C4-2B (cell line): ENCODE data around the gene LARGE1.

Source experiments
- H3K27ac ChIP-seq: fragments of 450-650 bp; 2 replicates; pipeline ENCODE4 v1.5.1; 2017
- ZFX ChIP-seq: fragments of 450-650 bp; IDR thresholded peaks from 2 replicates; pipeline ENCODE4 v1.6.1; 2017
- TF ChIP-seq, protein P1 (sequence below): fragments of 450-650 bp; conservative IDR thresholded peaks from 2 replicates; pipeline ENCODE4 v1.5.1; 2017; ENCODE audit warnings: mild to moderate bottlenecking

Gene LARGE1

DNA sequence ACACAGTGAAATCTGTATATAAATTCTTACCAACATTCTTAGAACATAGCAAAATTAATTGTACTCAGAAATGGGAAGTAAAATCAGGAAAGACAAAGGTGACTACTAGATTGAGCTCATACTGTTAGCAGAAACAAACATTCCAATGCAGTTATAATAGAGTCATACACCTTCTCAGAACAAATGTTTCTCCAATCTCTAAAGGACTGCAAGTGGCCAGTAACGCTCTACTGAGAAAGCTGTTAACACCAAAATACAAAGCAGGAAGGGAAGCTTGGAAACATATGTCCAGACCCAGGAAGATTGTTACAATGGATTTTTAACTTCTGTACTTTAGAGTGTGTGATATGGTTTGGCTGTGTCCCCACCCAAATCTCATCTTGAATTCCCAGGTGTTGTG, 341.5 kb downstream of the LARGE1 start:
- no peak overlapping the region for H3K27ac ChIP-seq
- TF ChIP-seq, protein P1, sequence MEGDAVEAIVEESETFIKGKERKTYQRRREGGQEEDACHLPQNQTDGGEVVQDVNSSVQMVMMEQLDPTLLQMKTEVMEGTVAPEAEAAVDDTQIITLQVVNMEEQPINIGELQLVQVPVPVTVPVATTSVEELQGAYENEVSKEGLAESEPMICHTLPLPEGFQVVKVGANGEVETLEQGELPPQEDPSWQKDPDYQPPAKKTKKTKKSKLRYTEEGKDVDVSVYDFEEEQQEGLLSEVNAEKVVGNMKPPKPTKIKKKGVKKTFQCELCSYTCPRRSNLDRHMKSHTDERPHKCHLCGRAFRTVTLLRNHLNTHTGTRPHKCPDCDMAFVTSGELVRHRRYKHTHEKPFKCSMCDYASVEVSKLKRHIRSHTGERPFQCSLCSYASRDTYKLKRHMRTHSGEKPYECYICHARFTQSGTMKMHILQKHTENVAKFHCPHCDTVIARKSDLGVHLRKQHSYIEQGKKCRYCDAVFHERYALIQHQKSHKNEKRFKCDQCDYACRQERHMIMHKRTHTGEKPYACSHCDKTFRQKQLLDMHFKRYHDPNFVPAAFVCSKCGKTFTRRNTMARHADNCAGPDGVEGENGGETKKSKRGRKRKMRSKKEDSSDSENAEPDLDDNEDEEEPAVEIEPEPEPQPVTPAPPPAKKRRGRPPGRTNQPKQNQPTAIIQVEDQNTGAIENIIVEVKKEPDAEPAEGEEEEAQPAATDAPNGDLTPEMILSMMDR, result no peak
- TF ChIP-seq ZFX, result no peak

DNA sequence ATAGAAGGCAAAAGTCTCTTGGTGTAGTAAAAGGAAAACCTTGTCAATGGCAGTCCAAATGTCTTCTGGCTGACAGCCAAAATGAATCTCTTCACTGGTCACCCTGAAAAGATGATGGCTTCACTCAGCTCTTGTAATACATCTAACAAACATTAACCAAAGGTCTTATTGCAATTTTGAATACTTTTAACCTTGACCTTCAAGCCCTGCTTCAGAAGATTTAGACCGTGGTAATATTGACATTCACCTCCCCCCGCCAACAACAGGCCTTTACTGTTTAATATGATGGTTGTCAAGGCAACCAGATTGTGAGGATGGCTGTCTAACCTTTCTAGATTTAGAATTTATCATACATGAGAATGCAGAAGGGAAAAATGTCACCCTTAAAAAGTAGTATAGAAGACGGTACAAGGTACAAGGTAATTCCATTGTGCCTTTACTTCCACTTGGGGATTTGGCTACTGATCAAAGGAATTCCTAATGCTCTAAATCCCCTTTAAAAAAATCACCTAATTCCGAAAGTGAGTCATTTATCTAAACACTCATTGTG, 342.3 kb downstream of the LARGE1 start:
- TF ChIP-seq ZFX, result no peak
- TF ChIP-seq, protein P1, result no peak
- H3K27ac ChIP-seq, result no peak overlapping the region

DNA sequence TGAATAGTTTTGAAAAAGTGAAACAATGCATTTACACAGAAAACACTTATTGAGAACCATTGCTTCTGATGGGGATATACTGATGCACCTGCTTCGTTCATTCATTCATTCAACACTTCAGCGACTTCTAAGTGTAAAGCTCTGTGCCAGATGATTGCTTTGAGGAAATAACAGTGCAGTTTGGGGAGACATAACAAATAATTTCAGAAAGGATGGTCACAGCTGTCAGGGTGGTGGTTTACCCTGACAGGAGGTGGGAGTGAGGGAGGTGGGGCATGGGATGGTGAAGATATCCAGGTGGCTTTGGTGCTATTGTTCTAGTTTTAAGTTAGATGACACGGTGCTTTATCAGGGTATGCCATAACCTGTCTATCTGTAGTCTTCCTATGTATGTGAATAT, 344.1 kb downstream of the LARGE1 start:
- TF ChIP-seq ZFX, result no peak
- TF ChIP-seq, protein P1, result no peak
- H3K27ac ChIP-seq, result no peak overlapping the region

DNA sequence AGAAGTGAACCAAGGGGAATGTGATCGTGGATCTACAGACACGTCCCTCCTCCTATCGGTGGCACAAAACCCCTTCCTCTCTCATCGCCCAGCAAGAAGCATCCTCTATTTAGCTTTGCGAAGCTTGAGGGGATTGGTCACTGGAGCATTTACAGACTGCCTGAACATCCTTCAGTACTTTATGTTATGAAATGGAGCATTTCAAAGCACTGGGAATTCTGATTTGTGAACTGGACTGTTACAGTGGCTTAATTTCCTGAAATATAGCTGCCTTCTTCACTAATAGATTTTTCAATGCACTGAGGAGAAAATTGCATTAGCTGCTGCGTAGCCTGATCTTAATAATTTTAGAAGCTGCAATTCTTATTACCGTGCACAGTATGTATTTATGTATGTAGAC, 344.5 kb downstream of the LARGE1 start:
- H3K27ac ChIP-seq, result no peak overlapping the region
- TF ChIP-seq ZFX, result no peak
- TF ChIP-seq, protein P1, result no peak

DNA sequence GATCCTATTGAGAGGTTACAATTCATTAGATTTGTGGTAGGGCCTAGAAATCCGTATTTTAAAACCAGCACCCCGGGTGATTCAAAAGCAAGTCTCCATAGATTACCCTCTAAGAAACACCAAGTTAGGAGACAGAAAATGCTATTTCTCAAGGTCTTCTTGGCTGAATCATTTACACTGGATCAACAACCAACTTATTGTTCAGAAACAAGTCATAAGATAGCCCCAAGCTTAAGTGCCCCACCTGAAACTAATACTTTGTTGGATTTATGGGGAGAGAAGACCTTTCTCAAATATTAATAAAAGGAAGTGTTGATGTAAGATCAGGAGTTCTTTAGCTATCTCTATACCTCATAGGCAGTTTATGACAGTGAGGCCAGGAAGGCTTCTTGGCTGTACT, 345.2 kb downstream of the LARGE1 start:
- TF ChIP-seq, protein P1, result no peak
- no peak for TF ChIP-seq ZFX
- no peak overlapping the region for H3K27ac ChIP-seq

DNA sequence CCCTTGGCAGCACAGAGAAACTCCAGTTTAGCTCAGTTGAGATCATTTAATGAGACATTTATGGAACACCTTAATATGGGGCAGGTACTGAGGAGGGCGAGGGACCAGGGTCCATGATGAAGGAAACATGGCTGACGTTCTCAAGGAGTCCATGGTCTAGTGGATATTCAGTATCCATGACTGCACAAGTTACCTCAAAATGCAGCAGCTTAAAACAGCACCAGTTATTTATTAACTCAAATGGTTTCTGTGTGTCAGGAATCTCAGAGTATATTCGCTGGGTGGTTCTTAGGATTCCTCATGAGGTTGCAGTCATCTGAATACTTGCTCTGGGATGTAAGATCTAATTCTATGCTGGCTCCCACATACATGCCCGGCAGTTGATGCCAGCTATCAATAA, 346.8 kb downstream of the LARGE1 start:
- no peak overlapping the region for H3K27ac ChIP-seq

DNA sequence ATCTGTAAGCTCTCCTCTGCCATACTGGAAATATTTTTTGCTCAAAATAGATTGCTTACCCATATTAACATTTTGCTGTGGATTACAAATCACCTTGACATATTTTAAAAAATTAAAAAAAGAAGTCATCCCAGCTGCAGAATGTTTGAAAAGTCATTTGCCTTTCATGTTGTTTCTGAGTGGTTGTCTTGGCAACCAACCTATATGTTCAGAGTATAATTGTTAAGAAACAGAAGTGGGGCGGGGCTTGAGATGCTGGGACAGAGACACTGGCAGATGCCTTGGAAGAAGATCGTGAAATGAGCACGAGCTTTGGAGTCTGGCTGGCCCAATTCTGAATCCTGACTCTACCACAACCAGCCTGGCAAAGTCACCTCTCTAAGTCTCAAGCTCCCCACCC, 348.2 kb downstream of the LARGE1 start:
- TF ChIP-seq, protein P1, result no peak
- TF ChIP-seq ZFX, result no peak
- no peak overlapping the region for H3K27ac ChIP-seq

More for the DNA sequence above, 346.8 kb downstream of the LARGE1 start:
- TF ChIP-seq, protein P1, result no peak
- TF ChIP-seq ZFX, result no peak
